MCF 10A (cell line): ENCODE results near the gene OR2T10. TPM values are rescaled to one million over a fixed set of nuclear protein-coding genes. Genes with fewer than 3 reads are reported as not detected.
"Not testable (repeated sequence)": the region's sequence is repeated elsewhere in the genome, so short reads cannot be mapped to it uniquely, and the experiment has no call there.

Experiments
- BruUV-seq: library from RNA; stranded (reverse); fragments of 400-500 nt; replicated peaks from 2 replicates; lab custom pipeline; 2021; lab: Mats Ljungman, UMichigan
- CTCF ChIA-PET: fragments of 300-600 bp; sonication (Branson Sonifier 250); formaldehyde crosslinking; extraction: SDS; loops from one replicate; lab custom pipeline; 2021; ENCODE audit warnings: antibody characterized with exemption, inconsistent platforms; lab: Yijun Ruan, JAX
- POLR2A ChIA-PET: fragments of 300-600, 350-650 bp; sonication (Branson Sonifier 250); formaldehyde crosslinking; extraction: SDS; loops from one replicate; lab custom pipeline; 2020; ENCODE audit warnings: antibody characterized with exemption, inconsistent platforms; lab: Yijun Ruan, JAX
- DNase-seq: peaks from one replicate; pipeline ENCODE4 v3.0.0-alpha.2; 2018; ENCODE audit not compliant: unreplicated experiment
- H3K27ac Mint-ChIP-seq: one replicate; pipeline ENCODE4 v1.8.0; 2022; ENCODE audit warnings: mild to moderate bottlenecking, low read depth, mixed read lengths; ENCODE audit not compliant: unreplicated experiment
- H3K27me3 Mint-ChIP-seq: one replicate; pipeline ENCODE4 v1.8.0; 2022; ENCODE audit warnings: mixed read lengths; ENCODE audit not compliant: insufficient read depth, unreplicated experiment
- H3K36me3 Mint-ChIP-seq: one replicate; pipeline ENCODE4 v1.8.0; 2022; ENCODE audit warnings: mild to moderate bottlenecking, moderate library complexity, mixed read lengths; ENCODE audit not compliant: insufficient read depth, unreplicated experiment
- H3K4me1 Mint-ChIP-seq: one replicate; pipeline ENCODE4 v1.8.0; 2022; ENCODE audit warnings: mixed read lengths; ENCODE audit not compliant: insufficient read depth, unreplicated experiment
- H3K4me3 Mint-ChIP-seq: one replicate; pipeline ENCODE4 v1.8.0; 2022; ENCODE audit warnings: mild to moderate bottlenecking, moderate library complexity, mixed read lengths; ENCODE audit not compliant: unreplicated experiment
- H3K9me3 Mint-ChIP-seq: one replicate; pipeline ENCODE4 v1.8.0; 2022; ENCODE audit warnings: mixed read lengths; ENCODE audit not compliant: unreplicated experiment
- intact Hi-C: fragments of 100-400 bp; cut with micrococcal nuclease; formaldehyde crosslinking; loops from 2 replicates; pipeline ENCODE4 v1.14.1; 2022
- total RNA-seq: library from RNA; stranded (reverse); gene quantifications from 2 replicates; pipeline ENCODE4 v1.2.3, GENCODE V29; 2022

Gene OR2T10
- total RNA-seq, 1 experiment from 2014 or later: not detected

- H3K27ac Mint-ChIP-seq, H3K4me3 Mint-ChIP-seq, H3K4me1 Mint-ChIP-seq, intact Hi-C loops, H3K36me3 Mint-ChIP-seq, BruUV-seq, DNase-seq, POLR2A ChIA-PET, H3K9me3 Mint-ChIP-seq, CTCF ChIA-PET: not testable (repeated sequence)
- H3K27me3 Mint-ChIP-seq: peaks cover 45% of the 10 kb centered on the region
These were observed 25.5 kb downstream of the OR2T10 start for GRCh38 chr1:248572049-248572448.

DNA sequence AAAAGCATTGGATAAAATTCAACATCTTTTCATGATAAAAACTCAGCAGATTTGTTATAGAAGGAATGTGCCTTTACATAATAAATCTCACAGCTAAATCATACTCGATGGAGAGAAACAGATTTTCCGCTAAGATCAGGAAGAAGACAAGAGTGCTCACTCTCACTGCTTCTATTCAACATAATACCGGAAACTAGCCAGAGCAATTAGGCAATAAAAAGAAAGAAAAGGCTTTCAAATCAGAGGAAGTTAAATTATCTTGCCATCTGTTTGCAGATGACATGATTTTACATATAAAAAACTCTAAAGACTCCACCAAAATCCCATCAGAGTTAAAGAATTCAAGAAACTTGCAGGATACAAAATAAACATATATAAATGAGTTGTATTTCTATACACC is 26.7 kb downstream of the OR2T10 start:
- POLR2A ChIA-PET, H3K36me3 Mint-ChIP-seq, H3K4me3 Mint-ChIP-seq, H3K9me3 Mint-ChIP-seq, H3K4me1 Mint-ChIP-seq, DNase-seq, BruUV-seq, H3K27ac Mint-ChIP-seq, CTCF ChIA-PET, intact Hi-C loops: not testable (repeated sequence)
- H3K27me3 Mint-ChIP-seq: peaks cover 47% of the 10 kb centered on the region

DNA sequence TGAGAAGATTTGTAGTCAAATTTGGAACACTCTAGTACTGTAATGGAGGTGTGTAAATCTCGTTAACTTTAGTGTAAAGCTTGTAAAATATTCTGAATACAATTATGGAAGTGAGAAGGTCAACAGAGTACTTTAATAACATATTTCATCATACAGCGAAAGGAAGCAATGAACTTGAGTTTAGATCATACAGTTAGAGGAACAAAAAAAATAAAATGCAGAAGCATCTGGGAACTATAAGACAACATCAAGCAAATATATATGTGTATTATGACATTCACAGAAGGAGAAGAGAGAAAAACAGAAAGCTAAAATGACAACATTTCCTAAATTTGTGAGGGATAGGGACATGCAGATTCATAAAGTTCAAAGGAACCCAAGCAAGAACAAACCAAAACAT is 28.5 kb downstream of the OR2T10 start:
- H3K36me3 Mint-ChIP-seq, H3K4me3 Mint-ChIP-seq, DNase-seq, intact Hi-C loops, BruUV-seq, POLR2A ChIA-PET, H3K9me3 Mint-ChIP-seq, H3K4me1 Mint-ChIP-seq, H3K27ac Mint-ChIP-seq: not testable (repeated sequence)
- H3K27me3 Mint-ChIP-seq: peaks cover 37% of the 10 kb centered on the region
- CTCF ChIA-PET: interaction anchor here (0.6 kb wide), 1 partner anchor 174 kb away, joined by 3 read pairs; no protein-coding TSS in a partner anchor

DNA sequence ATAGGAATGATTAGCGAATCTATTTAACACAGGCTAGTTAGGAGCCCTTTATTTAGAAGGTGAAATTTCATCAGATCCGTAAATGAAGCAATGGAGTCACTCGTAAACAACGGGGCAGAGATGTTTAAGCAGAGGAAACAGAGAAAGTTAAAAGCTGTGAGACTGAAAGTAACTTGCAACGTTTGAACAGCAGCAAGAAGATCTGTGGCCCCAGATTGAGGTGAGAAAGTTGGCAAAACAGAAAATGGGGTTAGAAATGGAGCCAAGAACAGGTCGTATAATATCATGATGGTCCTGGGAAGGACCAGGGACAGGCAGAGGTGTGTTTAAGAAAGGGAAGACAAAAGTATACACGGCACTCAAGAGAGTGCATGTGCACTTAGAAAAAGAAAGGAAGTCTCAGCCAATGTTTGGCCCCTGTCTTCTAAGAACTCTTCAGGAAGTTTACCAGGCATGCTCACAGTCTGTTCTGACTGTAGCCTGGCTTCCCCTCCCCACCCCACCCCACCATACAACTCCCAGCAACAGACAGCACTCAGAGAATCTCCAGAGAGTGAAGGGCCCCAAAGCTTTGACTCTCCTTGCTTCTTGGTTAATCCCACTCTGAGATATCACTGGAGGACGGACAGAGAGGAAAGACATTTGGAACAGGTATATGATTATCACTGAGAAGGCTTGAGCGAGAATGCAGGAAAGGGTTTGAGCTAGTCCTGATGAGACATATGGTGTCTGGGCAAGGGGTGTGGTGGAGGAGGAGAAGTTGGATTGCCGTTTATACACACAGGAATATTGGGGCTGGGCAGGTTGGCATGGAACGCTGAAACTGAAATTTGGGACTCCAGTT is 31.7 kb downstream of the OR2T10 start:
- POLR2A ChIA-PET, H3K36me3 Mint-ChIP-seq: not testable (repeated sequence)
- CTCF ChIA-PET: interaction anchor here (0.5 kb wide), 1 partner anchor 45 kb away, joined by 3 read pairs; no protein-coding TSS in a partner anchor

GRCh38 chr1:248562672-248563071 is 34.8 kb downstream of the OR2T10 start, which contains the start of gene OR2T29:
Gene OR2T29 (minus strand): TSS chr1:248562772. CDS start chr1:248559491, 3,281 bp downstream.
- H3K4me1 Mint-ChIP-seq, H3K27ac Mint-ChIP-seq, H3K4me3 Mint-ChIP-seq, DNase-seq, BruUV-seq, H3K36me3 Mint-ChIP-seq, H3K9me3 Mint-ChIP-seq, CTCF ChIA-PET, POLR2A ChIA-PET, intact Hi-C loops: not testable (repeated sequence)
- H3K27me3 Mint-ChIP-seq: peaks cover 21% of the 10 kb centered on the region

More for the DNA sequence above, 31.7 kb downstream of the OR2T10 start:
- H3K4me3 Mint-ChIP-seq, BruUV-seq, DNase-seq, H3K27ac Mint-ChIP-seq, H3K4me1 Mint-ChIP-seq, H3K9me3 Mint-ChIP-seq, intact Hi-C loops: not testable (repeated sequence)
- peaks cover 40% of the 10 kb centered on the region for H3K27me3 Mint-ChIP-seq

GRCh38 chr1:248551027-248551426 is 46.5 kb downstream of the OR2T10 start:
- H3K4me3 Mint-ChIP-seq, H3K36me3 Mint-ChIP-seq, H3K9me3 Mint-ChIP-seq, intact Hi-C loops, DNase-seq, BruUV-seq, H3K4me1 Mint-ChIP-seq, CTCF ChIA-PET, H3K27ac Mint-ChIP-seq, POLR2A ChIA-PET: not testable (repeated sequence)
- peaks cover 19% of the 10 kb centered on the region for H3K27me3 Mint-ChIP-seq

DNA sequence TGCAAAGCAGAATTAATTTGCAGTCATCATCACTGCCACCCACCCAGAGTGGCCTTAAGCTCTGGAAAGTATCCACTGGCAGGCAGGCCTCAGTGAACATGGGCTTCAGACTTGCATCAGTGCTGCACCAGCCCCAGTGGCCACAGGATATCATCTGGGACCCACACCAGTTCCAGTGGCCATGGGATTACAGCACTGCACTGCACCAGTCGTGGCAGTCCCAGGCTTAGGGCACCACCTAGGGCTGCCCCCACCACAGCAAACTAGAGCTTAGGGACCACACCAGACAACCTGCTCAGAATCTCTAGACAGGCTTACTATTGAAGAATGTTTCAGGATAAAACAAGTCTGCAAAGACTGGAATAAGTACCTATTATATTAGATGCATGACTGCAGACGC is 50.1 kb downstream of the OR2T10 start:
- CTCF ChIA-PET, intact Hi-C loops, H3K27me3 Mint-ChIP-seq, H3K36me3 Mint-ChIP-seq, H3K4me1 Mint-ChIP-seq, H3K4me3 Mint-ChIP-seq, H3K9me3 Mint-ChIP-seq, BruUV-seq, DNase-seq, POLR2A ChIA-PET, H3K27ac Mint-ChIP-seq: not testable (repeated sequence)

Other genes starting within 250 kb of the OR2T10 start
- gene OR14C36, start 248.9 kb downstream of the OR2T10 start, total RNA-seq: not detected in 2 replicates
- gene OR2T4, start 236.0 kb downstream of the OR2T10 start, total RNA-seq: not detected in 2 replicates
- not detected in 2 replicates for gene OR2T6, start 222.0 kb downstream of the OR2T10 start, total RNA-seq
- gene OR2T1, start 194.7 kb downstream of the OR2T10 start, total RNA-seq: not detected in 2 replicates
- gene OR2T2, start 152.1 kb downstream of the OR2T10 start, total RNA-seq: not detected in 2 replicates
- not detected in 2 replicates for gene OR2T3, start 124.3 kb downstream of the OR2T10 start, total RNA-seq
- not detected in 2 replicates for gene OR2T5, start 109.1 kb downstream of the OR2T10 start, total RNA-seq
- gene OR2G6, start 89.6 kb downstream of the OR2T10 start, total RNA-seq: not detected in 2 replicates
- not detected in 2 replicates for gene OR2T29, start 34.9 kb downstream of the OR2T10 start, total RNA-seq
- gene OR2T34, start 22.9 kb downstream of the OR2T10 start, total RNA-seq: not detected in 2 replicates
- gene OR2T11, start 37.4 kb upstream of the OR2T10 start, total RNA-seq: not detected in 2 replicates
- not detected in 2 replicates for gene OR2T35, start 47.6 kb upstream of the OR2T10 start, total RNA-seq
- not detected in 2 replicates for gene OR2T27, start 57.8 kb upstream of the OR2T10 start, total RNA-seq
- gene OR14I1, start 105.1 kb upstream of the OR2T10 start, total RNA-seq: not detected in 2 replicates
- gene LYPD8, start 158.1 kb upstream of the OR2T10 start, total RNA-seq: not detected in 2 replicates
- gene SH3BP5L, start 228.2 kb upstream of the OR2T10 start, total RNA-seq: 31.5 and 34.0 TPM in 2 replicates
- 35.8 and 36.2 TPM in 2 replicates for gene ZNF672, start 240.5 kb upstream of the OR2T10 start, total RNA-seq